HG03064 (cell line): Measurements from ENCODE around the gene TWIST2.

Experiments used
- ATAC-seq: cut with Tn5 transposase; IDR thresholded peaks from one replicate; pipeline ENCODE4 v1.9.1; 2021; ENCODE audit warnings: low read depth; ENCODE audit not compliant: unreplicated experiment

TWIST2 gene

DNA sequence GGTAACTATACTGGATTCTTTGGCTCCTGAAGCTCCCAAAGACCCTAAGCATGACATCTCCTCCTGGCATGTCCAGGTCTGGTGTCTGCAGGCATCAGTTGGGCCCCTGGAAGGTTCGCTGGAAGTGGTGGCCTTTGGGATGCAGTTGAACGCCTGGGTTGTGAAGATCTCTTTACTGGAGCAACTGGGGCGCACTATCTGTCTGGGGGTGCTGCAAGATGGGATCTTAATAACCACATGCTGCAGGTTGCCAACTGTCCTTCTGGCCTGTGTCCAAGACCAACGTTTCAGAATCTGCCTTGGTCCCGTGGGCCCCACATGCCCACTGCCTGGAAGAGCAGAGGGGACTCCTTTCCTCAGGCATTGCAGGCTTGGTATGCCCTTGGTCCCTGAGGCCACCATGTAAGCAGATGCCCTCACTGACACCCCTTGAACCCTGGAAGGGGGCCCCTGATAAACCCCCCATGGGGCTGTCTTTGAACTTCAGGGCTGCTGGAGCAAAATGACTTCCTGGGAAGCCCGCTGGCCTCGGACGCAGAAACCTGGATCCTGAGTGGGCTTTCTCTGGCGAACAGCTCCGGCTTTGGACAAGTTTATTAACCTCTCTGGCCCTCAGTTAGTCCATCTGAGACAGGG, 101.9 kb downstream of the TWIST2 start:
- no peak for ATAC-seq

DNA sequence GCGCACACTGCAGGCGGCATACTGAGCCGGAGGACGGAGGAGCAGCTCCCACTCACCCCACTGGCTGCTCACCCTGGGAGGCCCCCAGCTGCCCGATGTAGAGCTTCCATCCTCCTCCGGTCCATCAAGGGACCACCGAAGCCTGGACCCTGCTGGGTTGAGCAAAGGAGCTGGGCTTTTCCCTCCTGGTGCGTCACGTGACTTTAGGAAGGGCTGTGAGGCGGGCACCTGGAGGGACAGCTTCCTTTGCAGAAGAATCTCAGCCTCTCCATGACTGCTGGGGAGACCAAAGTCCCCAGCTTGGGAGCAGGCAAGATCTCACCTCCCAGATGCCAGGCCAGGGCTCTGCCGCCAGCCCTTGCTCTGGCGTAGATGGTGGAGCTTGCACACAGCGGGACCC, 102.7 kb downstream of the TWIST2 start:
- no peak for ATAC-seq

DNA sequence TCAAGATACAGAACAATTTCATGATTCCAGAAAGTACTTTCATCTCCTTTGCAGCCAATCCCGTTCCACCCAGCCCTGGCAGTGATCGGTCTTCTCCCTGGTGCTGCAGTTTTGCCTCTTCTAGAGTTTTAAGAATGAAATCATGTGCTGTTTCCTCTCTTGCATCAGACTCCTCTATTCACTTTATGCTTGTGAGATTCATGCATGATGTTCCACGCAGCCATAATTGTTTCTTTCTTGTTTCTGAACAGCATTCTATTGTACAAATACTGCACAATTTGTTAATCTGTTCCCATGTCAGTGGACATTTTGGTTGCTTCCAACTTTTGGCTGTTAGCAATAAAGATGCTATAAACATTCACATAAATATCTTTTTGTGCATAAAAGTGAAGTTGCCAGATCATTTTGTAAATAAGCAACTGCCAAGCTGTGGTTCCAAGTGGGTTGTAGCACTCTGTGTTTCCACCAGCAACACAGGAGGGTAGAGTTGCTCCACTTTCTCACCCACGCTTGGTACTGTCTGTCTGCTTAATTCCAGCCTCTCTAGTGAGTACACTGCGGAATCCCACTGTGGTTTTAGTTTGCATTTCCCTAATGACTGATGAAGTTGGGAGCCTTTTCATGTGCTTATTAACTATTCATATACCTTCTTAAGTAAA, 104.5 kb downstream of the TWIST2 start:
- no peak for ATAC-seq

DNA sequence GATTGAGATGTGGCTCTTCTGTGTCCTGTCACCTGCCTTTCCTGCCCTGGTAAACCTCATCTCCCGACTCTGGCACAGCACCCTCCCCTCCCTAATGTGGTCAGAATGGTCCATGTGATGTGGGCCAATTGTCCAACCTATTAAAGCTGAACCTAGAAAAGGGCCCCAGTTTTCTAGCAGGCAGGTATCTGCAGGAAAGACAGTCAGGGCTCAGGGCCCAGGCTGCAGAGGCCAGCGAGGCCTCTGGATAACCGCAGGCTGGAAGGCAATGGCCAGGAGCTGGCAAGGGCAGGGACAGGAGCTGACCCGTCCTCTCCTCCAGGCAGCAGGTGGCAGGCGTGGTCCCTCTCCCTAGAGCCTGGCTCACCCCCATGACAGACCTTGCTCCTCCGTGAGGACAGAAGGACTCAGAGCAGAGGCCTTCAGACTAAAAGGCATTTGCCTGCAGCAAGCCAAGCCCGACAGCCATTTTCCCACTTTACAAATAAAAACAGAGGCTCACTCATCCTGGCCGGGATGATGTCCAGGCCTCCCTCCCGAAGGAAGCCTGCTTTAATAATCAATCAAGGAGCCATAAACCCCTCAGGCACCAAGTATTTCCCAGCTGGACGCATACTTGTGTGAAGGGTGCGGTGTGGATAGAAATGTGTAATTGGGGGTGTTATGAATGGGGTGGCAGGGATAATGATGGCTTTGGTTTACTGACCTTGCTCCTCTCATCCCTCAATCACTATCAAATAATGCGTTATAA, 107.1 kb downstream of the TWIST2 start:
- ATAC-seq = no peak

DNA sequence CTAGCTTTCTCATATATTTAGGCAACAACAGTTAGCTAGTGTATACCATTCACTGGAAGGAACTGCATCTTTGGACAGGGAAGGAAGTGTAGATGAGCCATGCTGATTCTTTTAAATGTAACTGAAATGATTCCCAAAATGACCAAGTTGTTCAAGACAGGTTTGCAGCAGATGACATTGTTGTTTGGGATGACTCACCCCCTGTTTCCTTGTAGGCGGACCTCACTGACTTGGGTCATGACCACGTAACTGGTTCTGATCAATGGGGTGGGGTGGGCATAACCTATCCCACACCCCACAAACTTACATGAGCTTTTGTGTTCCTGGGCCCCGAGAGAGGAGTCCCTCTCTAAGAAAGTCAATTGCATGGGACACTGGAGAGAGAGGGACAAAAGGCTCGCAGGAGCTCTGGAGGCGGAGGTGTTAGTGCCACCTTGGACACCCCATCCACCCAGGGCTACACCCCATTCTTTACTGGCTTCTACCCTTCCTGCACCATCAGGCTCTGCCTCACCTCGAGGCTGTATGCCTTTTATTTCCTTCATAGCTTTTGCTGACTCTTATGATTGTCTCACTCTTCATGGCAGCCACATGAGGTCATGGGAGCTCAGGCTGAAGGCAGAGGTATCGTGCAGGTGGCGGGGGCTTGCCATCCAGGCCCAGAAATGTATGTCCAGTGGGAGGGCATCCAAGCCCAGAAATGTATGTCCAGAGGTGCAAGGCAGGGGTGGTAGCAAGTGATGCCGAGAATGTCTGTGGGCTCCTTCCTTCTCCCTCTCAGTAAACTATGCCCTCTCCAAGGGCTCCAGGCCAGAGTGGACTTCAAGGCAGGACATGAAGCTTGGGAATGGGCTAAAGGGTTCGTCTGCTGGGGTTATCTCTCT, 108.0 kb downstream of the TWIST2 start:
- no peak for ATAC-seq

DNA sequence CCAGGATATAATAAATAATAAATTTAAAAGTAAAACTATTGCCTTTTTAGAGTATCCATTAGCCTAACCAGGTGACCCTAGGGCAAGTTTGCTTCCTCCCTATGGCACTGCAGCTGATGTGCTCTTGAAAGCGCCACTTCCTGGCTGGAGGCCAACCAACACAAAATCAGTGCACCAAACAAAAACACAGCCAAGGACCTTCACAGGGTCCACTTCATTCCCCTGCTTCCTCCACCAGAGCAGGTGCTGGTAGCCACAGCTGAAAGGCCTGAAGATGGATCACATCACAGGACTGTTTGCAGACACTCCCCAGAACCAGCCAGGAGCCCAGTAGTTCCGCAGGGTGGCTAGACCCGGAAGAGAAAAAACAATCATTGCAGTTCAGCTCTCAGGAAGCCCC, 108.8 kb downstream of the TWIST2 start:
- ATAC-seq = no peak
